Keratinocyte (primary cell): Measurements from ENCODE around the gene FBXO7. TPM values are rescaled to one million over a fixed set of nuclear protein-coding genes. Genes with fewer than 3 reads are reported as not detected.

ENCODE experiments used
- DNase-seq: peaks from one replicate; pipeline ENCODE4 v3.0.0-alpha.2; 2011; ENCODE audit warnings: low read depth, missing footprints, low spot score
- FAIRE-seq: peaks from 2 replicates; lab custom pipeline; 2011; peaks lifted over from hg19 to GRCh38; lab: Jason Lieb, UNC
- H2AFZ ChIP-seq: 2 replicates; pipeline ENCODE4 v1.6.0; 2012; ENCODE audit warnings: low read length, control low read depth, inconsistent platforms; ENCODE audit not compliant: control insufficient read depth
- H3K27ac ChIP-seq: 2 replicates; pipeline ENCODE4 v1.5.1; 2011; ENCODE audit warnings: low read length; ENCODE audit not compliant: control insufficient read depth, insufficient read depth
- H3K27me3 ChIP-seq: 3 replicates; pipeline ENCODE4 v1.6.0; 2011; ENCODE audit warnings: low read length; ENCODE audit not compliant: control insufficient read depth, insufficient read depth; ENCODE audit errors: extremely low read depth
- H3K36me3 ChIP-seq, 2 experiments: 2 replicates in 1 of 2; 3 replicates in 1 of 2; pipeline ENCODE4 v1.5.1; 2011; ENCODE audit warnings: low read length in 2 of 2, mild to moderate bottlenecking in 1 of 2; ENCODE audit not compliant: control insufficient read depth in 2 of 2, insufficient read depth in 2 of 2; ENCODE audit errors: extremely low read depth in 1 of 2
- H3K4me1 ChIP-seq: 3 replicates; pipeline ENCODE4 v1.5.1; 2011; ENCODE audit warnings: low read length; ENCODE audit not compliant: control insufficient read depth, insufficient read depth; ENCODE audit errors: extremely low read depth
- H3K4me2 ChIP-seq: 3 replicates; pipeline ENCODE4 v1.6.0; 2011; ENCODE audit warnings: low read depth, low read length; ENCODE audit not compliant: control insufficient read depth, insufficient read depth; ENCODE audit errors: extremely low read depth
- H3K4me3 ChIP-seq, 3 experiments: fragments of 200-600 bp in 1 of 3; sonication (generic) in 1 of 3; 2 replicates in 2 of 3; 3 replicates in 1 of 3; pipeline ENCODE4 v1.5.1; 2011 to 2016; ENCODE audit warnings: low read length in 3 of 3, mild to moderate bottlenecking in 3 of 3, control low read depth in 2 of 3, inconsistent platforms in 1 of 3, low read depth in 1 of 3, mixed read lengths in 1 of 3, mixed run types in 1 of 3, moderate library complexity in 1 of 3; ENCODE audit not compliant: control insufficient read depth in 2 of 3, insufficient read depth in 2 of 3; ENCODE audit errors: extremely low read depth in 1 of 3
- H3K79me2 ChIP-seq: 2 replicates; pipeline ENCODE4 v1.6.0; 2012; ENCODE audit warnings: low read length; ENCODE audit not compliant: control insufficient read depth, insufficient read depth
- H3K9ac ChIP-seq: 3 replicates; pipeline ENCODE4 v1.6.0; 2011; ENCODE audit warnings: low read length; ENCODE audit not compliant: control insufficient read depth, insufficient read depth; ENCODE audit errors: extremely low read depth
- H3K9me1 ChIP-seq: 3 replicates; pipeline ENCODE4 v1.6.0; 2011; ENCODE audit warnings: low read length; ENCODE audit not compliant: control insufficient read depth, insufficient read depth; ENCODE audit errors: extremely low read depth
- H3K9me3 ChIP-seq: 2 replicates; pipeline ENCODE4 v1.5.1; 2012; ENCODE audit warnings: low read depth, low read length; ENCODE audit not compliant: control insufficient read depth
- H4K20me1 ChIP-seq: 3 replicates; pipeline ENCODE4 v1.6.0; 2011; ENCODE audit warnings: low read length; ENCODE audit not compliant: control insufficient read depth, insufficient read depth; ENCODE audit errors: extremely low read depth
- EZH2 ChIP-seq: IDR thresholded peaks from one replicate; pipeline ENCODE4 v1.6.1; 2012; ENCODE audit warnings: inconsistent platforms, mild to moderate bottlenecking, low read length, moderate library complexity
- dilution Hi-C: fragments of 300-500 bp; cut with MboI; formaldehyde crosslinking; loops from one replicate; pipeline ENCODE4 v1.7.0; 2020; ENCODE audit warnings: low sequenced_read_pairs; ENCODE audit not compliant: extremely low pct_ligation_motif_present
- polyA plus RNA-seq, 5 experiments: library from polyadenylated mRNA; depleted of rRNA in 3 of 5; stranded (reverse) in 3 of 5; stranded (forward) in 1 of 5; unstranded in 1 of 5; fragments of >200 nt; gene quantifications; 1 replicate in 1 of 5; 2 replicates in 3 of 5; 3 replicates in 1 of 5; pipeline versions ENCODE4 v1.2.1 to v1.2.3, GENCODE V29; 2011 to 2012; ENCODE audit warnings: missing spikeins in 2 of 5, low read depth in 1 of 5, low replicate concordance in 1 of 5
- TF ChIP-seq, protein P1 (sequence below), 3 experiments: IDR thresholded peaks in 1 of 3; conservative IDR thresholded peaks in 1 of 3; optimal IDR thresholded peaks in 1 of 3; 2 replicates in 2 of 3; 3 replicates in 1 of 3; pipeline versions ENCODE3 to v1.5.1; 2011; ENCODE audit warnings: low read length in 3 of 3, mild to moderate bottlenecking in 3 of 3, moderate library complexity in 2 of 3, control low read depth in 1 of 3, inconsistent platforms in 1 of 3; ENCODE audit not compliant: insufficient read depth in 2 of 3; ENCODE audit errors: extremely low read depth in 1 of 3

Gene FBXO7
- polyA plus RNA-seq, 1 donor (not counting 4 experiments of a cell fraction or from before 2014, with no cell fraction given) = 106 TPM

DNA sequence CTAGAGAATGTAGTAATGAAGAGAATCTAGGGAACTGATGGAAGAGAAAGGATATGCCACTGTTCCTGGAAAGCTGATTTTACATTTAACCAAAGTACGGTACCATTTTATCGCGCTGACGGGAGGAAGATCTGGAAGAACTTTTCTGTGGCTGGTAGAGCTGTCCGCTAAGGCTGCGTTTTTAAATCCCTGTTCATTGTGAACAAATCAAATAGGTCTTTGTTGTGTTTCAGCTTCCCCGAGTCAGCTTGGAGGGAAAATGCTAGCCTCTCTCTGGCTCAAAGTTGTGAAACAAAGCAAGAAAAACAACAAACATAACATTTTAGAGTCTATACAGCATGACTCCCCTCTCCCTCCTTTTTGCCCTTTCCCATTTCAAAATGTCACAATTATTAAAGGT, 34.4 kb downstream of the FBXO7 start:
- Histone ChIP-seq H3K79me2 (no peaks in the 10 kb centered on the region), H2AFZ (no peak overlapping the region), H3K4me2 (no peak overlapping the region), H3K27me3 (no peaks in the 10 kb centered on the region), H3K9me3 (no peaks in the 10 kb centered on the region), H3K4me1 (no peaks in the 10 kb centered on the region), H4K20me1 (no peaks in the 10 kb centered on the region), H3K36me3 (no peaks in the 10 kb centered on the region), H3K9ac (no peak overlapping the region), H3K27ac (no peak overlapping the region), H3K9me1 (no peaks in the 10 kb centered on the region), H3K4me3 (no peak overlapping the region)
- TF ChIP-seq, protein P1, sequence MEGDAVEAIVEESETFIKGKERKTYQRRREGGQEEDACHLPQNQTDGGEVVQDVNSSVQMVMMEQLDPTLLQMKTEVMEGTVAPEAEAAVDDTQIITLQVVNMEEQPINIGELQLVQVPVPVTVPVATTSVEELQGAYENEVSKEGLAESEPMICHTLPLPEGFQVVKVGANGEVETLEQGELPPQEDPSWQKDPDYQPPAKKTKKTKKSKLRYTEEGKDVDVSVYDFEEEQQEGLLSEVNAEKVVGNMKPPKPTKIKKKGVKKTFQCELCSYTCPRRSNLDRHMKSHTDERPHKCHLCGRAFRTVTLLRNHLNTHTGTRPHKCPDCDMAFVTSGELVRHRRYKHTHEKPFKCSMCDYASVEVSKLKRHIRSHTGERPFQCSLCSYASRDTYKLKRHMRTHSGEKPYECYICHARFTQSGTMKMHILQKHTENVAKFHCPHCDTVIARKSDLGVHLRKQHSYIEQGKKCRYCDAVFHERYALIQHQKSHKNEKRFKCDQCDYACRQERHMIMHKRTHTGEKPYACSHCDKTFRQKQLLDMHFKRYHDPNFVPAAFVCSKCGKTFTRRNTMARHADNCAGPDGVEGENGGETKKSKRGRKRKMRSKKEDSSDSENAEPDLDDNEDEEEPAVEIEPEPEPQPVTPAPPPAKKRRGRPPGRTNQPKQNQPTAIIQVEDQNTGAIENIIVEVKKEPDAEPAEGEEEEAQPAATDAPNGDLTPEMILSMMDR (optimal IDR thresholded peaks at IDR 0.05 in 1 of 3, IDR thresholded peaks at IDR 0.05 in 1 of 3, conservative IDR thresholded peaks at IDR 0.05 in 1 of 3; ENCODE audit: extremely low read depth in 1 of 3, insufficient read depth in 2 of 3, low read length in 3 of 3) = no peak
- no peak for TF ChIP-seq EZH2
- DNase-seq (no peak), FAIRE-seq (no peak)
- dilution Hi-C loops = loop anchor here (25.0 kb wide), 1 partner anchor 278 kb away; no protein-coding TSS in a partner anchor

DNA sequence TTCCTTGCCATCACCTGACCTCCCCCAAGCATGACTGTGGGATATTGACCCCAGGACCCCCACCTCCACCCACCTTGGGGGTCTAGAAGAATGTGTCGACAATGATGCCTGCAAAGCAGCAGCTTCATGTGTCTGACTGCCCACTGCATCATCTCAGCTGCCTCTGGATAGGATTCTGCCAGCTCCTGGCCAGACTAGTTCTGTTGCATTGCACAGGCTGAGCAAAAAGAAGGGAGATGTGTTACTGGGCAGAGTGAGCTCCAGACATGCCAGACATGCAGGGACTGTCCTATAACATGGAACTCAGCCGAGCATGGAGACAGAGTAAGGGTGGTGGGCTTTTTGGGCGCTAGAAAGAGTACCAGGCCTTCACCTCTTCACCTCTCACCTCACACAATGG, 36.7 kb downstream of the FBXO7 start:
- no peak overlapping the region for H3K9ac ChIP-seq

More for the DNA sequence above, 36.7 kb downstream of the FBXO7 start:
- Histone ChIP-seq H3K27me3 (no peaks in the 10 kb centered on the region), H3K4me2 (no peak overlapping the region), H3K4me1 (no peaks in the 10 kb centered on the region), H3K27ac (no peak overlapping the region), H3K4me3 (no peak overlapping the region), H3K9me3 (no peaks in the 10 kb centered on the region), H3K79me2 (no peaks in the 10 kb centered on the region), H2AFZ (no peak overlapping the region), H3K9me1 (no peaks in the 10 kb centered on the region), H3K36me3 (no peaks in the 10 kb centered on the region), H4K20me1 (no peaks in the 10 kb centered on the region)
- DNase-seq (no peak), FAIRE-seq (no peak)
- no peak for TF ChIP-seq EZH2
- TF ChIP-seq, protein P1 (optimal IDR thresholded peaks at IDR 0.05 in 1 of 3, IDR thresholded peaks at IDR 0.05 in 1 of 3, conservative IDR thresholded peaks at IDR 0.05 in 1 of 3; ENCODE audit: extremely low read depth in 1 of 3, insufficient read depth in 2 of 3, low read length in 3 of 3) = no peak
- dilution Hi-C loops = loop anchor here (25.0 kb wide), 1 partner anchor 276 kb away; no protein-coding TSS in a partner anchor
